GM12801 (cell line): Measurements from ENCODE around the gene HBS1L.

Source experiments
- TF ChIP-seq, protein P1 (sequence below): IDR thresholded peaks from one replicate; pipeline ENCODE4 v1.5.1; 2011; ENCODE audit warnings: control low read depth; ENCODE audit not compliant: insufficient read length; ENCODE audit errors: extremely low read depth

Gene HBS1L

GRCh38 chr6:135021310-135022049, 33.1 kb downstream of the HBS1L start:
- TF ChIP-seq, protein P1, sequence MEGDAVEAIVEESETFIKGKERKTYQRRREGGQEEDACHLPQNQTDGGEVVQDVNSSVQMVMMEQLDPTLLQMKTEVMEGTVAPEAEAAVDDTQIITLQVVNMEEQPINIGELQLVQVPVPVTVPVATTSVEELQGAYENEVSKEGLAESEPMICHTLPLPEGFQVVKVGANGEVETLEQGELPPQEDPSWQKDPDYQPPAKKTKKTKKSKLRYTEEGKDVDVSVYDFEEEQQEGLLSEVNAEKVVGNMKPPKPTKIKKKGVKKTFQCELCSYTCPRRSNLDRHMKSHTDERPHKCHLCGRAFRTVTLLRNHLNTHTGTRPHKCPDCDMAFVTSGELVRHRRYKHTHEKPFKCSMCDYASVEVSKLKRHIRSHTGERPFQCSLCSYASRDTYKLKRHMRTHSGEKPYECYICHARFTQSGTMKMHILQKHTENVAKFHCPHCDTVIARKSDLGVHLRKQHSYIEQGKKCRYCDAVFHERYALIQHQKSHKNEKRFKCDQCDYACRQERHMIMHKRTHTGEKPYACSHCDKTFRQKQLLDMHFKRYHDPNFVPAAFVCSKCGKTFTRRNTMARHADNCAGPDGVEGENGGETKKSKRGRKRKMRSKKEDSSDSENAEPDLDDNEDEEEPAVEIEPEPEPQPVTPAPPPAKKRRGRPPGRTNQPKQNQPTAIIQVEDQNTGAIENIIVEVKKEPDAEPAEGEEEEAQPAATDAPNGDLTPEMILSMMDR: no peak

DNA sequence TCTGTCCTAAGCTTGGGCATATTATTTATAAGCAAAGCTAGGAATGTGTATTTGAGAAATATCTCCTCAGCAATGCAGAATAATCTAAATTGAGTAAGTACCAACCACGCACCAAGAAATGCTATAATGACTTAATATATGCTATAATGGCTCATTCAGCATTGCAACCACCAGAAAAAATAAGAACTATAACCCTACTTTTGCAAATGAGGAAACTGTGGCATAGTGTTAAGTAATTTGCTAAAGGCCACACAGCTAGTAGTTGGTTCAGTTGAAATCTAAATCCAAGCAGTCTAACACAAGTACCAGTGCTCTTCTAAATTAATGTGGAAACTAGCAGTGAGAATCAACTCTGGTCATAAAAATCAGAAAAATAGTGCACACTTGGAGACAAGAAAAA, 35.7 kb downstream of the HBS1L start:
- TF ChIP-seq, protein P1: no peak

- TF ChIP-seq, protein P1: no peak
Measured at GRCh38 chr6:135018052-135018451, 36.6 kb downstream of the HBS1L start.

DNA sequence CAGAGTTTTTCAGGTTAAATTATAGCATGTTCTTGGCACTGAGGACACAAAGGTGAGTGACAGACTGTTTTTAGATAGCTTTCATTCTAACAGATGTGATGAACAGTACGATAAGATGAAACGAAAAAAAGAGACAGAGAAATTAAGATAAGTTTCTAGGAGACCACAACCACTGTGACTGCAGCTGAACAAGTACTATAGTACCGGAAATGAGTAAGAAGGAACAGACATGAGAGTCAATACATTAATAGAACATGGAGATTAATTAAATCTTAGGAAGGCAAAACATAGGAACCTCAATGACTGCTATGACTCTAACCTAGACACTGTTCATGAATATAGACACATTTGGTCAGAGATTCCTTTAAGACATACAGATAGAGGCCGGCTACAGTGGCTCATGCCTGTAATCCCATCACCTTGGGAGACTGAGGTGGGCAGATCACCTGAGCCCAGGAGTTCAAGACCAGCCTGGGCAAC, 40.2 kb downstream of the HBS1L start:
- TF ChIP-seq, protein P1: no peak

DNA sequence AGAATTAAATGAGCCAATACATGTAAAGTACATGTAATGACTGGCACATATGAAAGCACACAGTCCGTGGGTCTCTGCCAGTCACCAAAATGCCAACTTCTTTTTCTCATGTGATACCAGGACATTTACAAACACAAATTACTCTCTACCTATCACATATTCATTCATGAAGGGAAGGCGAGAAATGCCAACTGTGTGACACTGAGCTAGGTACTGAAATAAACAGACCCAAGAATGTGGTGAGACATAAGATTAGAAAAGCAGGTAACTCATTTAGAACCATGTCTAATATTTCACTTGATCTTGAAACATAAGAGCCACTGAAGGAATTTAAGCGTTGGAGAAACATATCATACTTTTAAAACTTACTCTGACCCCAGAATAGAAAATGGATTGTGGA, 41.4 kb downstream of the HBS1L start:
- TF ChIP-seq, protein P1: no peak

- TF ChIP-seq, protein P1: no peak
Measured at GRCh38 chr6:135012764-135013163, 41.9 kb downstream of the HBS1L start.

DNA sequence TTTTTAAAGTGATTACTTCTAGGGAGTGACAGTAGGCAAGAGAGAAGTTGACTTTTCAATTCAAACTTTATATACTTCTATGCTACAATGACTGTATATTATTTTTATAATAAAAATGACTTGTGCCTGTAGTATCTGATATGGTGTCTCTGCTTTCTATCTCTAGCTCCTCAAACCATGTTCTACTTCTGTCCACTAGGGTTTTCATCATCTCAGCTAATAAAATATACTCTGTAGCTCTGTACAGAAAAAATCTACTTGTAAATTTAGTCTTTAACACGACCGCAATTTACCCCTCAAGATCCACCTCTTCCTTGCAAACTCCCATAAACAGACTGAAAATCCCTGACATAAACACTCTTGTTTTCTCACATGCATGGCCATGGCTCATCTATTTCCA, 42.3 kb downstream of the HBS1L start:
- TF ChIP-seq, protein P1: no peak
